Peyer's patch (tissue), 4 donors: ENCODE results near the gene MRPL42. TPM values are rescaled to one million over a fixed set of nuclear protein-coding genes. Genes with fewer than 3 reads are reported as not detected.
"Not testable (repeated sequence)": the region's sequence is repeated elsewhere in the genome, so short reads cannot be mapped to it uniquely, and the experiment has no call there.

ENCODE experiments used
- DNase-seq, 3 donors: peaks; one replicate each; pipeline ENCODE4 v3.0.0-alpha.2; 2017 to 2019
- H3K27ac ChIP-seq, 4 donors: fragments of 200-600 bp; sonication (generic); one replicate each; pipeline ENCODE4 v1.5.1; 2016 to 2019
- H3K27me3 ChIP-seq, 2 donors: fragments of 200-600 bp; sonication (generic); one replicate each; pipeline ENCODE4 v1.5.1; 2019
- H3K36me3 ChIP-seq, 3 donors: fragments of 200-600 bp; sonication (generic); one replicate each; pipeline ENCODE4 v1.5.1; 2016 to 2019
- H3K4me1 ChIP-seq, 4 donors: fragments of 200-600 bp; sonication (generic); one replicate each; pipeline ENCODE4 v1.5.1; 2016 to 2019
- H3K4me3 ChIP-seq, 4 donors: fragments of 200-600 bp; sonication (generic); 1 replicate in 3 of 4; 2 replicates in 1 of 4; pipeline ENCODE4 v1.5.1; 2016 to 2019; ENCODE audit warnings: mild to moderate bottlenecking in 1 of 4
- H3K9me3 ChIP-seq, 4 donors: fragments of 200-600 bp; sonication (generic); one replicate each; pipeline ENCODE4 v1.5.1; 2016 to 2019; ENCODE audit warnings: mild to moderate bottlenecking in 1 of 4
- CTCF ChIP-seq, 6 experiments: fragments of 450-650 bp in 4 of 6; fragments of 200-600 bp in 2 of 6; sonication (generic) in 1 of 6; IDR thresholded peaks; one replicate each; pipeline ENCODE4 v1.5.1; 2017 to 2019; ENCODE audit warnings: antibody characterized with exemption in 6 of 6, mild to moderate bottlenecking in 3 of 6, moderate library complexity in 1 of 6
- POLR2A ChIP-seq, 2 donors: fragments of 450-650 bp; IDR thresholded peaks; one replicate each; pipeline ENCODE4 v1.5.1; 2017; ENCODE audit warnings: antibody characterized with exemption in 2 of 2, mild to moderate bottlenecking in 2 of 2, moderate library complexity in 2 of 2
- total RNA-seq, 4 donors: library from RNA; depleted of rRNA; stranded (reverse); fragments of >200 nt; gene quantifications; one replicate each; pipeline ENCODE4 v1.1.0, GENCODE V29; 2016

MRPL42 gene
- total RNA-seq, 4 donors from 2014 or later, result 19.7 to 67.7 (median 37.5) TPM

GRCh38 chr12:93494096-93494495 lies 26.8 kb downstream of the MRPL42 start:
- Histone ChIP-seq H3K36me3 (peaks cover 0 to 23% (median 0%) of the 10 kb centered on the region in 3 donors), H3K4me1 (no peaks in the 10 kb centered on the region), H3K27ac (no peak overlapping the region), H3K27me3 (no peaks in the 10 kb centered on the region), H3K4me3 (no peak overlapping the region), H3K9me3 (no peaks in the 10 kb centered on the region)
- no peak for TF ChIP-seq CTCF (IDR thresholded peaks at IDR 0.05)
- TF ChIP-seq POLR2A (IDR thresholded peaks at IDR 0.05), result no peak
- no peak for DNase-seq

GRCh38 chr12:93497456-93497855 lies 30.1 kb downstream of the MRPL42 start:
- no peaks in the 10 kb centered on the region for H3K9me3 ChIP-seq
- no peaks in the 10 kb centered on the region for H3K4me1 ChIP-seq
- H3K27me3 ChIP-seq, result no peaks in the 10 kb centered on the region
- H3K27ac ChIP-seq, result no peak overlapping the region
- DNase-seq, result no peak
- TF ChIP-seq POLR2A (IDR thresholded peaks at IDR 0.05), result no peak
- no peak for TF ChIP-seq CTCF (IDR thresholded peaks at IDR 0.05)
- no peak overlapping the region for H3K4me3 ChIP-seq
- peaks cover 0 to 4% (median 0%) of the 10 kb centered on the region in 3 donors for H3K36me3 ChIP-seq

- not testable (repeated sequence) for H3K27me3 ChIP-seq, H3K4me3 ChIP-seq, DNase-seq, H3K27ac ChIP-seq, H3K9me3 ChIP-seq, H3K36me3 ChIP-seq, H3K4me1 ChIP-seq
Measured at GRCh38 chr12:93498813-93499212, 31.5 kb downstream of the MRPL42 start.

GRCh38 chr12:93500201-93500600 lies 32.9 kb downstream of the MRPL42 start:
- Histone ChIP-seq H3K36me3 (peaks cover 0 to 4% (median 0%) of the 10 kb centered on the region in 3 donors), H3K4me3 (no peak overlapping the region), H3K27ac (no peak overlapping the region), H3K27me3 (no peaks in the 10 kb centered on the region), H3K4me1 (no peaks in the 10 kb centered on the region), H3K9me3 (no peaks in the 10 kb centered on the region)
- TF ChIP-seq POLR2A (IDR thresholded peaks at IDR 0.05), result no peak
- no peak for TF ChIP-seq CTCF (IDR thresholded peaks at IDR 0.05)
- DNase-seq, result no peak

GRCh38 chr12:93500667-93501066 lies 33.4 kb downstream of the MRPL42 start:
- TF ChIP-seq CTCF (IDR thresholded peaks at IDR 0.05) (no peak), POLR2A (IDR thresholded peaks at IDR 0.05) (no peak)
- no peak overlapping the region for H3K27ac ChIP-seq
- no peak overlapping the region for H3K4me3 ChIP-seq
- H3K9me3 ChIP-seq, result no peaks in the 10 kb centered on the region
- no peaks in the 10 kb centered on the region for H3K27me3 ChIP-seq
- H3K4me1 ChIP-seq, result no peaks in the 10 kb centered on the region
- H3K36me3 ChIP-seq, result peaks cover 0 to 4% (median 0%) of the 10 kb centered on the region in 3 donors
- DNase-seq, result no peak

- H3K36me3 ChIP-seq, result no peaks in the 10 kb centered on the region
- peak in 2 of 3 donors; percentile 37 to 78 for DNase-seq
- H3K4me3 ChIP-seq, result no peak overlapping the region
- H3K4me1 ChIP-seq, result no peaks in the 10 kb centered on the region
- no peaks in the 10 kb centered on the region for H3K9me3 ChIP-seq
- no peak overlapping the region for H3K27ac ChIP-seq
- H3K27me3 ChIP-seq, result no peaks in the 10 kb centered on the region
- peak; percentile 38 to 82 (median 80) for TF ChIP-seq CTCF (IDR thresholded peaks at IDR 0.05)
- TF ChIP-seq POLR2A (IDR thresholded peaks at IDR 0.05), result no peak
Measured at GRCh38 chr12:93502802-93503623, 35.7 kb downstream of the MRPL42 start.
